Measurements from ENCODE around the gene TBCD.

Gene TBCD

DNA sequence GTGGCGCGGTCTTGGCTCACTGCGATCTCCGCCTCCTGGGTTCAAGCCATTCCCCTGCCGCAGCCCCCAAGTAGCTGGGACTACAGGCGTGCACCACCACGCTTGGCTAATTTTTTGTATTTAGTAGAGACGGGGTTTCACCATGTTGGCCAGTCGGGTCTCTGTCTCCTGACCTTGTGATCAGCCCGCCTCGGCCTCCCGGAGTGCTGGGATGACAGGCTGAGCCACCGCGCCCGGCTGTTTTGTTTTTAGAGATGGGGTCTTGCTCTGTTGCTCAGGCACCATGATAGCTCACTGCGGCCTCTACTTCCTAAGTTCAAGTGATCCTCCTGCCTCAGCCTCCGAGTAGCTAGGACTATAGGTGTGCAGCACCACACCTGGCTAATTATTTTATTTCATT is 60.7 kb downstream of the TBCD start:
- no peak for DNase-seq

GRCh38 chr17:82813299-82814051 is 61.6 kb downstream of the TBCD start:
- DNase-seq: no peak

DNA sequence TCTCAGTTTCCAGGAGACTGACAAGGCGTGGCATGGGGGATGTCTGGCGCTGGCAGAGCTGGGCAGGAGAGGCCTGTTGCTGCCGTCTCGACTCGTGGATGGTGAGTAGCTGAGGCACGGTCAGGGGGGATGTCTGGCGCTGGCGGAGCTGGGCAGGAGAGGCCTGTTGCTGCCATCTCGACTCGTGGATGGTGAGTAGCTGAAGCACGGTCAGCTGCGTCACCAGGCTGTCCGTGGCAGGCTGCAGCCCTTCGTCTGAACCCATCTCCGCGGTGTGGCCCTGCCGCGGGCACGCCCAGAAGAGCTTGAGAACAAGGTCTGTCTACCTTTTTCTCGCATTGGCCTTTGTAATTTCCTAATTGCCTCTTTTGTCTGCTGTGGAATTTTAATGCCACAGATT is 63.0 kb downstream of the TBCD start:
- DNase-seq: no peak

DNA sequence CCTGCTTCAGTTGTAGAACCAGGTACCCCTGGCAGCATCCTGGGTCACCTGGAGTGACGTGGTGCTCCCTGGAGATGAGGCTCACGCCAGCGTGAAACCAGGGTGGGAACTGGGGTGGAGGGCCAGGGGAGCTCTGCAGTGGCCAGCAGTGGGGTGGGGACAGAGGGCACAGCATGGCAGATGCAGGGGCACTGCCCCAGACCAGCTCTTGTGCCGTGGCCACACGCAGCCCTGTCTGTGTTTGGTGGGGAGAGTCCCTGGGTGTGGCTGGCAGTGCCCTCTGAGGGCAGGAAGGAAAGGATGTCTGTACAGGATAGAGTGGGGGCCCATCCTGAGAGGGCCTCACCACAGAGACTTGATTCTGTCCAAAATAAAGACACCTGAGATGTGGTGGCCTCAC is 63.5 kb downstream of the TBCD start:
- no peak for DNase-seq

DNA sequence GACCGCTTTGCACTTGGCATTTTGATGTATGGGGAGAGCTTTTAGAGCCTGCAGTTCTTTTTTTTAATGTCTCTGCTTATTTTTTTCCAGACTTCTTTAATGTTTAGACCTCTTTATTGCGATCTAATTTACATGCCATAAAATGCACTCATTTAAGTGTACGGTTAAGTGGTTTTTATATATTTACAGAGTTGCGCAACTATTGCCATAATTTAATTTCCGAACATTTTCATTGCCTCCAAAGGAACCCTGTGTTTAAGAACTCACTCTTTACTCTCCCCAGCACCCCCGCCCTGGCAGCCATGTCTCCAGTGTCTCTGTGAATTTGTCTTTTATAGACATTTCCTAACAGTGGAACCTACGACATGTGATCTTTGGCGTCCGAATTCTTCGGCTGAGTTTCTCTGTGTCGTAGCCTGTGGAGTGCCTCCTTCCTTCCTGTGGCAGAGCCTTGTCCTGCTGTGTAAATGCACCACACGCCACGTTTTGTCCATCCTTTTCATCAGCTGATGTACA is 64.0 kb downstream of the TBCD start:
- DNase-seq: no peak

GRCh38 chr17:82816358-82816757 is 64.5 kb downstream of the TBCD start:
- DNase-seq: no peak

GRCh38 chr17:82817947-82818346 is 66.1 kb downstream of the TBCD start:
- DNase-seq: no peak

- no peak for DNase-seq
Measured at GRCh38 chr17:82820278-82821251, 68.7 kb downstream of the TBCD start.

- no peak for DNase-seq
Measured at GRCh38 chr17:82821554-82821953, 69.7 kb downstream of the TBCD start.

DNA sequence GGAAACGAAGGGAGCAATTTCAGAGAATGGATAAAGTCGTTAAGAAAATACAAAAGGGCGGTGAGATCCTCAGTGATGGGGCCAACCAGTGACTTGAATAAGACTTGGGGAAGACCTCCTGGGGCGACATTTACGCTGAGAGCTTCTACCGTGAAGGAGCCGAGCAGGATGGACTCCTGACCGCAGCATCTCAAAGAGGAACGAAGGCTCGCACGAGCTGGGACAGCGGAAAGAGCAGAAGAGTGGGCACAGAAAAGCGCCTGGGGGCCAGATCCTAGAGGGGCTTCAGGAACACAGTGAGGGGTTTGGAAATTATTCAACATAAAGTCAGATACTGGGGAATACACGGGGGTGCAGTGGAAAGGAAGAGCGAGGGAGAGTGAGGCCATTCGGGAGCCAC is 70.4 kb downstream of the TBCD start:
- DNase-seq: no peak

- no peak for DNase-seq
Measured at GRCh38 chr17:82823004-82823403, 71.1 kb downstream of the TBCD start.

- DNase-seq: no peak
Measured at GRCh38 chr17:82825540-82826124, 73.8 kb downstream of the TBCD start.

DNA sequence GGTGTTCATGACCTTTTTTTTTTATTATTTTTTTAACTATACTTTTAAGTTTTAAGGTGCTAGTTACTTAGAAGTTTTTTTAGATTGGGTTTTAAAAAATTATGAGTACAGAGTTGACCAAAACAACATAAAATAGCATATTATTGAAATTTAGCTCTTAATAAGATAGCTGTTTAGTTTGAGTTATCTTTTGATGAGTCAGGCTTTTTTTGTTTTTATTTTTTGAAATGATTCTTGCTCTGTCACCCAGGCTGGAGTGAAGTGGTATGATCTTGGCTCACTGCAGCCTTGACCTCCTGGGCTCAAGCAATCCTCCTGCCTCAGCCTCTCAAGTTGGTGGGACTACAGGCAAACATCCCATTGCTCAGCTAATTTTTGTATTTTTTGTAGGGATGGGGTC is 74.3 kb downstream of the TBCD start:
- DNase-seq: no peak

DNA sequence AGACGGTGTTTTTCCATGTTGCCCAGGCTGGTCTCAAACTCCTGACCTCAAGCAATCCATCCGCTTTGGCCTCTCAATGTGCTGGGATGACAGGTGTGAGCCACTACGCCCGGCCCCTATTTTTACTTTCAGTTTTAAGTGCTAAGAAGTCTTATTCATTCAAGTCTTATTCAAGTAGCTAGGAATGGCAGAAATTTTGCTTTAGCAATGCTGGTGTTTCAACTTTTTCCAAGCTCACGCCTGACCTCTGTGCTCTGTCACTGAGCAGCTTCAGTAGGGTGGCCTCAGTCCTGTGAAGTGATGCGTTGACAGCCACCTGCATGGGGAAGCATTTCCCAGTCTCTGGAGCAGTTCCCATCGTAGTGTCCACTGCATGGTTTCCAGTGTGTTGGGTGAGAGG is 75.1 kb downstream of the TBCD start:
- no peak for DNase-seq

- DNase-seq: no peak
Measured at GRCh38 chr17:82828875-82829487, 77.1 kb downstream of the TBCD start.

GRCh38 chr17:82830249-82830661 is 78.4 kb downstream of the TBCD start:
- no peak for DNase-seq

DNA sequence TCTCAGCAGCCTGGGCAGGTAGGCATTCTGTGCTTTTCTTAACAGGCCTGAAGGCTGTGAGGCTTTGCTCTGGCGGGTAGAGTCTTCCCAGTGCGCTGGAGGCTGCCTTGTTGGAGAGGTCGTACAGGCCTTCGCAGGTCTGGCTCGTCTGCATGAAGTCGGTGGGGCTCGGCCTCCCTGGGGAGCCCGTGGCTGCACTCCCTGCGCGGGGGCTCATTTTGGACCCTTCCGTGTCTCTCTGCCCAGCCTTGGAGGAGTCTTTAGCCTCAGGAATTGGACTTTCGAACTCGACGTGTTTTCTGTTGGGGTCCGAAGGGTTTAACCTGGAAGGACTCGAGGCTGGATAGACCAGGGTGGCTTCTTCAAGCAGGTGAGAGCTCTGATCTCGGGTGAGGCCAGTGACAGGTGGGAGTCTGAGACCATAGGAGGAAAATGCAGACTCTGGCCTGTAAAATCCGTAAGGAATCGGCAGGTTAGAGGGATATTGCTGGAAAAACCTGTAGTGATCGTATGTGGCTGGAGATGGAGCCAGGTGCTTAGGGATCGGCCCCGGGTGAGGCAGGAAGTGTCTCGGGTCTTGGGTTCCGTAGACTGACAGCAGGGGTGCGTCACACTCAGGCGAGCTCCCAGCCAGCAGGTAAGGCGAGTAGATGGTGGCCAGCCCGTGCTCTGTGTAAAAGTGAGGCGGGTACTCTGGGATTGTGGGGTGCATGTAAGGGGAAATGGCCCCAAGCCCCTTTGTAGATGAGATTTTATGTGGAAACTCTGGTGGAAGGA is 79.4 kb downstream of the TBCD start:
- DNase-seq: no peak

- DNase-seq: no peak
Measured at GRCh38 chr17:82831818-82832200, 79.9 kb downstream of the TBCD start.

GRCh38 chr17:82832411-82832810 is 80.5 kb downstream of the TBCD start:
- no peak for DNase-seq

GRCh38 chr17:82832881-82833475 is 81.1 kb downstream of the TBCD start:
- DNase-seq: no peak

- DNase-seq: no peak
Measured at GRCh38 chr17:82835122-82835521, 83.3 kb downstream of the TBCD start.
